Caco-2 (cell line): ENCODE results near the gene EFNA1. TPM values are rescaled to one million over a fixed set of nuclear protein-coding genes. Genes with fewer than 3 reads are reported as not detected.

Source experiments
- BruUV-seq: library from RNA; stranded (reverse); fragments of 400-500 nt; replicated peaks from 2 replicates; lab custom pipeline; 2021; lab: Mats Ljungman, UMichigan
- CTCF ChIA-PET: fragments of 300-600 bp; sonication (Branson Sonifier 250); formaldehyde crosslinking; loops from one replicate; lab custom pipeline; 2022; ENCODE audit warnings: antibody characterized with exemption; lab: Charles Lee
- POLR2A ChIA-PET: fragments of 300-600 bp; sonication (Branson Sonifier 250); formaldehyde crosslinking; loops from one replicate; lab custom pipeline; 2022; ENCODE audit warnings: antibody characterized with exemption; lab: Charles Lee
- DNase-seq, 2 experiments: peaks; one replicate each; pipeline versions ENCODE4 v3.0.0 to v3.0.0-alpha.2; 2020 to 2022
- H3K27me3 ChIP-seq: replicated peaks from 2 replicates; pipeline ENCODE4 v1.6.0; 2011; ENCODE audit warnings: low read length; ENCODE audit not compliant: control insufficient read depth, insufficient read depth
- H3K36me3 ChIP-seq: 2 replicates; pipeline ENCODE4 v1.5.1; 2011; ENCODE audit warnings: low read length; ENCODE audit not compliant: control insufficient read depth, insufficient read depth
- H3K4me1 ChIP-seq: fragments of 250-450 bp; sonication (Bioruptor Pico); 2 replicates; pipeline ENCODE4 v1.5.1; 2020; ENCODE audit warnings: mild to moderate bottlenecking
- H3K4me3 ChIP-seq: 2 replicates; pipeline ENCODE4 v1.5.1; 2011; ENCODE audit warnings: low read depth, mild to moderate bottlenecking, control low read depth, low read length
- H3K9me3 ChIP-seq: fragments of 250-450 bp; sonication (Bioruptor Pico); 2 replicates; pipeline ENCODE4 v1.5.1; 2020; ENCODE audit warnings: mild to moderate bottlenecking, moderate library complexity
- H3K27ac Mint-ChIP-seq: one replicate; pipeline ENCODE4 v1.8.0; 2022; ENCODE audit warnings: mixed read lengths; ENCODE audit not compliant: unreplicated experiment
- H3K27me3 Mint-ChIP-seq: one replicate; pipeline ENCODE4 v1.8.0; 2022; ENCODE audit warnings: mixed read lengths; ENCODE audit not compliant: insufficient read depth, unreplicated experiment
- H3K36me3 Mint-ChIP-seq: one replicate; pipeline ENCODE4 v1.8.0; 2022; ENCODE audit warnings: mild to moderate bottlenecking, mixed read lengths; ENCODE audit not compliant: insufficient read depth, unreplicated experiment
- H3K4me1 Mint-ChIP-seq: one replicate; pipeline ENCODE4 v1.8.0; 2022; ENCODE audit warnings: low read depth, mixed read lengths; ENCODE audit not compliant: unreplicated experiment
- H3K4me3 Mint-ChIP-seq: one replicate; pipeline ENCODE4 v1.8.0; 2022; ENCODE audit warnings: mild to moderate bottlenecking, moderate library complexity, mixed read lengths; ENCODE audit not compliant: unreplicated experiment
- H3K9me3 Mint-ChIP-seq: one replicate; pipeline ENCODE4 v1.8.0; 2022; ENCODE audit warnings: mixed read lengths; ENCODE audit not compliant: unreplicated experiment
- intact Hi-C: fragments of 100-400 bp; cut with micrococcal nuclease; formaldehyde crosslinking; loops from one replicate; pipeline ENCODE4 v1.10.0; 2022; ENCODE audit not compliant: unreplicated experiment
- total RNA-seq: library from RNA; stranded (reverse); gene quantifications from 2 replicates; pipeline ENCODE4 v1.2.3, GENCODE V29; 2022
- TF ChIP-seq, protein P1 (sequence below), 2 experiments: fragments of 200-600 bp in 1 of 2; IDR thresholded peaks; 1 replicate in 1 of 2; 2 replicates in 1 of 2; pipeline versions ENCODE4 v1.5.1 to v1.8.0; 2011 to 2022; ENCODE audit warnings: antibody characterized with exemption in 1 of 2, control low read depth in 1 of 2, inconsistent platforms in 1 of 2, low read depth in 1 of 2, low read length in 1 of 2, mild to moderate bottlenecking in 1 of 2, moderate library complexity in 1 of 2; ENCODE audit not compliant: insufficient read depth in 1 of 2, severe bottlenecking in 1 of 2, unreplicated experiment in 1 of 2

Gene EFNA1
- total RNA-seq, 1 experiment from 2014 or later: 47.9 TPM

DNA sequence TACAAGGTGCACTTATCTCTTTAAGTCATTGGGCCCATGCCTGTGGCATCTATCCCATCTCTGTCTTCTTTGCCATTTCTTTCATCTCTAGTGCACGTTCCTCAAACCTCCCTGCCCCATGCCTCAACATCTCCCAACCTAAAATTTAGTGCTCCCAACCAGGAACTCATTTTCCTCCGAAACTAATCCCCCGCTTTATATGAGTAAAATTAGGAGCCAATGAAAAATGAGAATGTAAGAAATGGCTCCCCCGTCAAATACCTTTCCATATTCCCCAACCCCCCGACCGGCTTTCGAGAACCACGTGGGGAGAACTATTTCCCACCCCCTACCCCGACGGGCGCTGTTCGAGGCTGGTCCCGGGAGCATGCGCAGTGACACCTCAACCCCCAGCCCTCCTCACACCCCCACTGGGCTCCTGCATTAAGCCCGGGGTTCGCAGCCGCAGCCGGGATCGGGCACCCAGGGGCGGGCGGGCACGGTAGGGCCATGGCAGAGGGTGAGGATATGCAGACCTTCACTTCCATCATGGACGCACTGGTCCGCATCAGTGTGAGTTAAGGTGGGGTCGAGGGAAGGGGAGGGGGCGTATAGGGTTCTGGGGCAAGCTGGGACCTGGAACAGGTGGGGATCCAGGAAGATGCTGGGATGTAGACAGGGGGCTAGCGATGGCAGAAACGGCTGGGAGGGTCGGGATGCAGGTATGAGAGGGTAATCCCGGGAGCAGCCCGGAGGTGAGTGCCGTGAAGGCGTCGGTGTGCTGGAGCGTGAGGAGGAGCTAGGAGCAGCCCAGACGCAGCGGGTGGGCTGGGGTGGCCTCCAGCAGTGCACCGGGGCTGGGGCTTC lies 46.0 kb downstream of the EFNA1 start, which contains the start of gene TRIM46:
Gene TRIM46, plus strand, starts transcription at position 372 of the 846 bp plus-strand sequence. Its CDS starts 118 bp downstream, at position 490.
- intact Hi-C loops: loop anchor here (1.0 kb wide), 1 partner anchor 123 kb away; no protein-coding TSS in a partner anchor
- Mint-ChIP-seq H3K27me3 (no peaks in the 10 kb centered on the region), H3K27ac (peak within 1 kb of the TSS; percentile 91), H3K9me3 (no peaks in the 10 kb centered on the region), H3K36me3 (peaks cover 21% of the 10 kb centered on the region), H3K4me1 (peaks cover 13% of the 10 kb centered on the region), H3K4me3 (peak within 1 kb of the TSS; percentile 98)
- peaks cover 16% of the 10 kb centered on the region; the same call in 1 of the 2 replicates for H3K4me1 ChIP-seq
- POLR2A ChIA-PET: interaction anchor here (1.0 to 1.7 kb wide), 5 partner anchors 20 to 89 kb away, joined by 4 to 15 read pairs (median 7); partner anchors contain the start of gene MTX1
- H3K4me3 ChIP-seq: peak within 1 kb of the TSS; percentile 67
- DNase-seq: no peak
- TF ChIP-seq, protein P1, sequence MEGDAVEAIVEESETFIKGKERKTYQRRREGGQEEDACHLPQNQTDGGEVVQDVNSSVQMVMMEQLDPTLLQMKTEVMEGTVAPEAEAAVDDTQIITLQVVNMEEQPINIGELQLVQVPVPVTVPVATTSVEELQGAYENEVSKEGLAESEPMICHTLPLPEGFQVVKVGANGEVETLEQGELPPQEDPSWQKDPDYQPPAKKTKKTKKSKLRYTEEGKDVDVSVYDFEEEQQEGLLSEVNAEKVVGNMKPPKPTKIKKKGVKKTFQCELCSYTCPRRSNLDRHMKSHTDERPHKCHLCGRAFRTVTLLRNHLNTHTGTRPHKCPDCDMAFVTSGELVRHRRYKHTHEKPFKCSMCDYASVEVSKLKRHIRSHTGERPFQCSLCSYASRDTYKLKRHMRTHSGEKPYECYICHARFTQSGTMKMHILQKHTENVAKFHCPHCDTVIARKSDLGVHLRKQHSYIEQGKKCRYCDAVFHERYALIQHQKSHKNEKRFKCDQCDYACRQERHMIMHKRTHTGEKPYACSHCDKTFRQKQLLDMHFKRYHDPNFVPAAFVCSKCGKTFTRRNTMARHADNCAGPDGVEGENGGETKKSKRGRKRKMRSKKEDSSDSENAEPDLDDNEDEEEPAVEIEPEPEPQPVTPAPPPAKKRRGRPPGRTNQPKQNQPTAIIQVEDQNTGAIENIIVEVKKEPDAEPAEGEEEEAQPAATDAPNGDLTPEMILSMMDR (IDR thresholded peaks at IDR 0.05; ENCODE audit: insufficient read depth in 1 of 2, low read depth in 1 of 2, low read length in 1 of 2, severe bottlenecking in 1 of 2, unreplicated experiment in 1 of 2): no peak
- H3K36me3 ChIP-seq: no peaks in the 10 kb centered on the region
- H3K27me3 ChIP-seq: no peaks in the 10 kb centered on the region
- no TSS peak for BruUV-seq
- H3K9me3 ChIP-seq: no peaks in the 10 kb centered on the region
- CTCF ChIA-PET: interaction anchor here (0.7 to 2.6 kb wide), 31 partner anchors 10 to 542 kb away, joined by 3 to 77 read pairs (median 6); partner anchors contain the start of genes ADAM15 and CLK2

DNA sequence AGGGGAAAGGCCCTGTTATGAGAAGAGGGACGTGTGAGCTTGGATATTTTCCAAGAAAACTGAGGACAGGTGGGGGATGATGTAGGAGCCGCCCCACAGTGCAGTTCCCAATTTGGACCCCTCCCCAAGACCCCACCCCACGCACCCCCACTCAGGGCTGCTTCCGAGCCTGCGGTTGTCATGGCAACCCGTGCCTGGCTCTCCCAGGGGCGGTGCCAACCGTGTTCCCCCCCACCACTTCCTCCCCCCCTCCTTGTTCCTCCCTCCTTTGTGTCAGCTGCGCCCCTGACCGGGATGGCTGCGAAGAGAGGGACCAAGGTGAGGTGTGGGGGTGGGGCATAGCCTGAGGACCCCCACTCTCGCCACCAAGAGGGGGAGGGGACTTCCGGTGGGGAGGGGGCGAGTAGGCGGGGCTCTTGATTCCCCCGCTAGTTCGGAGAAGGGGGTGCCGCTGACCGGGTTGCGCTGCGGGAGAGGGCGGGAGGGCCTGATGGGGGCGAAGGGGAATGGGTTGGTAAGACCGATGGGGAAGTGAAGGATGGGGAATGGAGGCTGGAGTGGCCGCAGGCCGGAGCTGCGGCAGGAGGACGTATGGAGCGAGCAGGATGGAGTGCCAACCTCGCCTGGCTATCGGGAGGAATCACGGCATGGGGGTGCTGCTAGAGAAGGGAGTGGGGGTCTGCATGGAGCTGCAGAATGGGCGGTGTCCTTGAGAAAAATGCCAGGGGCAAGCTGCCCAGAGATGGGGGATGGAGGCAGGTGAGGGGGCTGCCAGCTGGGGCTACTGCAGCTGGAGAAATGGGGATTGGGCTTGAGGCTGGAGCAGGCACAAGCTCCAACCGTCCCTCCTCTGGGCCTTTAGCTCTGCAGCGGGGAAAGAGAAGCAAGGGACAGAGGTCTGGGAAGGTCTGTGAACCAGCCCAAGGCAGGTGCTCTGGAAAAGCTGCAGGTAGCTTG lies 46.9 kb downstream of the EFNA1 start:
- Mint-ChIP-seq H3K4me3 (no peak overlapping the region), H3K4me1 (peaks cover 19% of the 10 kb centered on the region), H3K27me3 (no peaks in the 10 kb centered on the region), H3K9me3 (no peaks in the 10 kb centered on the region), H3K27ac (no peak overlapping the region), H3K36me3 (peaks cover 16% of the 10 kb centered on the region)
- H3K27me3 ChIP-seq: no peaks in the 10 kb centered on the region
- no TSS peak for BruUV-seq
- no peaks in the 10 kb centered on the region for H3K9me3 ChIP-seq
- peaks cover 16% of the 10 kb centered on the region; the same call in 1 of the 2 replicates for H3K4me1 ChIP-seq
- CTCF ChIA-PET: interaction anchor here (1.0 to 2.6 kb wide), 3 partner anchors 18 to 83 kb away, joined by 3 to 20 read pairs (median 4); no protein-coding TSS in a partner anchor
- DNase-seq: no peak
- TF ChIP-seq, protein P1 (IDR thresholded peaks at IDR 0.05; ENCODE audit: insufficient read depth in 1 of 2, low read depth in 1 of 2, low read length in 1 of 2, severe bottlenecking in 1 of 2, unreplicated experiment in 1 of 2): no peak
- intact Hi-C loops: no loop called here
- no peaks in the 10 kb centered on the region for H3K36me3 ChIP-seq
- POLR2A ChIA-PET: interaction anchor here (0.6 kb wide), 1 partner anchor 172 kb away, joined by 5 read pairs; the partner anchor contains the start of gene ZBTB7B
- no peak overlapping the region for H3K4me3 ChIP-seq
